Measurements from ENCODE around the gene ASPDH.

The ASPDH gene

DNA sequence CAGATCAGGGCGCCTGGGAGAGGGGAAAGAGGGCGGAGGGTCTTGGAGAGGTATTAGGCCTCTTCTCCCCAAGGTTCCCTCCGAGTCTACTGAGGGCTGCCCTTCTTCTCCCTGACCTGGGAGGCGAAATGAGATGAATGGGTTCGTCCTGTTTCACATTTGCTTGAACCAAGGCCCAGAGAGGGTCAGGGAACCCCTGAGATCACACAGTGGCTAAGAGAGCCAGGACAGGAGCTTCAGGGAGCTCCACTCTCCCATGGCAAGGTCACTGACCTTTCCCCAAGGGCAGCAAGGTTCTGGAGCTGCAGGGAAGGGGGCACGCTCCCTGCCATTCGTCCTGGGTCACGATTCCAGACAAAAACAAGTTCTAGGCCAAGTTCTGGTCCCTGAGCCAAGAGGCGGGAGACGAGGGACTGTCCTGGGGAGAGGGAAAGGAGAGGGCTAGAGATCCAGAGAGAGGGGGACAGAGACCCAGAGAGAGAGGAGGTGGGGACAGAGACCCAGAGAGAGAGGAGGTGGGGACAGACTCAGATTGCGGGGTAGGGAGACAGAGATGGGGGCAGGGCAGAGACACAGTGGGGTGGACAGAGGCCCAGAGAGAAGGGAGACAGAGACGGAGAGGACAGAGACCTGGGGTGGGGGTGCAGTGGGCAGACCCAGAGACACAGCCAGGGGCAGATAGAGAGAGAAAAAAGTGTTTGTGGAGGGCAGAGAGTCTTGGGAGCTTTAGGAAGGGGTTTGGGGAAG lies 541 bp downstream of the ASPDH start:
- no peak for DNase-seq

DNA sequence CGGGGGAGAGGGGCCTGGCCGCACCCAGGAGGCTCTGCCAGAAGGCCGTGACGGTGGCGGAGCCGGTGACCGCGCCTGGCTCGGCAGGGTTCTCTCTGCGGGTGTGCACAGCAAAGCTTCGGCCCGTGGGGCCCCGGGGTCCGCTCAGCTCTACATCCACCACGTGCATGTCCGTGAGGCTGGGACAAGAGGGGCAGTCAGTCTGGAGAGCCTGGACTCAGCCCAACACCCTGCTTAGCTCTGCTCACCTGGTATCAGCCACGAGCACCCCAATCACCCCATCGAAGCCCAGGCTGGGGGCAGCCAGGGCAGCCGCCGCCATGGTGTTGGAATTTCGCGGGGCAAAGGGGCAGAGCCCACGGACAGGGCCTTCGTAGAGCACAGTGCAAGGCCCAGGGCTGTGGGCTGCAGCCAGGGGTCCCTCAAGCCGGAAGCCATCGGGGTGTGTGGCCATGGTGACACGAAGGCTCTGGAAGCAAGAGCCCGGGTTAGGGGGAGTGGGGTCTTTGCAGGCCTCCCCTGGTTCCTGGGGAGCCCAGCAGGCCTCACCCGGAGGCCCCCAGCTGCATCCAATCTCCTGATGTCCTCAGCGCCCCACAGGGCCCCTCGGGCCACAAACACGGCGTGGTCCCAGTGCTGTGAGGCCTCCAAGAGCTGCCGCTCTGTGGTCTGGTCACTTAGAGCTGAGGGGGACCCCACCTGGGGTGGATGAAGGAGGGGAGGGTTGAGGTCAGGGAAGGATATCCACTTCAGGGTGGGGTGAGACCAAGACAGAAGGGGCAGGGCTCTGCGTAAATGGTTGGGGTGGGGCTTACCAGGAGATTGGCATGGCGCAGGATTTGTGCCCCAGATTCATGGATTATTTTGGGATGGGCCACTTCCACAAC lies 1.4 kb downstream of the ASPDH start:
- DNase-seq: no peak

DNA sequence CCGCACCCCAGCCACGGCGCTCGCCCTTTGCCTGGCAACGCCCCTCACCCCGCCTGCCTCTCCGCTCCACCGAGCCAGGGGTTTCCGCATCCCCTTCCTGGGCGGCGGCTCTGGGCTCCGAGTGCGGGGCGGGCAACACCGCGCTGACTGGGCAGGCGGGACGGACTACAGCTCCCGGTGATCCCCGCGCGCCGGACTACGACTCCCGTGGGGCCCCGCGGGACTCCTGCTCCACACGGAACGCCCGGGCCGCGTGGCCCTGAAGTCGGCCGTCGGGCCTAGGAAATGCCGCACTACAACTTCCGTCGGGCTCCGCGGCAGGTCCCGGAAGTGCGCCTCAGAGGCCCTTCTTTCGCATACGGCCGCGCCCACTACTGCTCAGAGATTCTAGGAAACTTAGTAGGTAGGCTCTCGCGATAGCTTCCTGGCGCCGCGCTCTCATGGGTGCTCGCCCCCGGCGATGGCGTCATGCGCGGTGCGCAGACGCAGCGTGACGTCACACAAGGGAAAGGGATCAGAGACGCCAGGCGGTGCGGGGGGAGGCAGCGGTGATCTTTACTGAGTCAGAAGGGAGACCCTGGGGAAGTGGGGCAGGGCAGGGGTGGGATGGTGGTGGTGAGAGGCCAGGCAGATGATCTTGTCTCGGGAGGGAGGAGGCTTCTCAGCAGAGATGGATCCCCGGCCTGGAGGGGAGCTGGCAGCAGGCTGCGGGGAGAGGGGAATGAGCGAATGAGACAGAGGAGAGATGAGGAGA lies 2.5 kb downstream of the ASPDH start, which contains the start of gene JOSD2:
JOSD2 (minus strand) TSS at position 123 of the 754 bp plus-strand sequence. CDS start 760 bp downstream, outside the sequence.
- peak; percentile 98 for DNase-seq

DNA sequence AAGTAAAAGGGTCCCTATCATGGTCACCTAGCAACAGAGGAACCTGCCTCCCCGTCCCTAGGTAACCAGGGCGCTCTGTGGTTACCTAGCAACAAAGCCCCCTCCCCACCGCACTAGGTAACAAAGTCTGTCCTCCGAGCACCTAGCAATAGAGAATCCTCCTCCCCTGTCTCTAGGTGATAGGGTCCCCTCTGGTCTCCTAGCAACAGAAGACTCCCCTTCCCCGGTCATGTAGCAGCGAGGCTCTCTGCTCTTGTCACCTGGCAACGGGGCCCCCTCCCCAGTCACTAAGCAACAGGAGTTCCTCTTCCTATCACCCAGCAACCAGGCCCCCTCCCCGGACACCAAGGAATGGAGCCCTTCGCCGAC lies 3.0 kb downstream of the ASPDH start:
- DNase-seq: no peak

DNA sequence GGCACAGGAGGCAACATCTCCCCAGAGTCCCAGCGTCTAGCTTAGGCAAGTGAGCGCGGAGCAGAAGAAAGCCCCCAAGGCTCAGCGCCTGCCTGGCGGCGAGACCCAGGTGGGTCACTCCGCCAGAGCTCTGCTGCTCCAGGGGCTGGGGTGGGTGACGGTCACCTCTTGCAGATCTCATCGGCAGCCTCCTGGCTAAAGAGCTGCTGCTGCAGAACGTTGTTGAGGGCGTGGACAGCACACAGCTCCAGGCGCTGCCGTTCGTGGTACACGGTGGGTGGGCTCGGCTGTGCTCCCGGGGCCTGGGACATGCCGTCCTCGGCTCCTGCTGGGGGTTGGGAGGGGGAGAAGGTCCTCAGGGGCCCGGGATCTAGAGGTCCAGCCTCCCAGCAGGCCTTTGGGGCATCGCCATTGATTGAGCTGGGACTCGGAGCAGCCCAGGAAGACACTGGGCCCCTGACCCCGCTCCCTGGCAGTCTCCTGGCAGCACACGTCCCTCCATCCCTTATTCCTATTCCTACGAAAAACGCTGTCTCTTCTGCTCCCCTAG lies 3.5 kb downstream of the ASPDH start:
- DNase-seq: no peak

DNA sequence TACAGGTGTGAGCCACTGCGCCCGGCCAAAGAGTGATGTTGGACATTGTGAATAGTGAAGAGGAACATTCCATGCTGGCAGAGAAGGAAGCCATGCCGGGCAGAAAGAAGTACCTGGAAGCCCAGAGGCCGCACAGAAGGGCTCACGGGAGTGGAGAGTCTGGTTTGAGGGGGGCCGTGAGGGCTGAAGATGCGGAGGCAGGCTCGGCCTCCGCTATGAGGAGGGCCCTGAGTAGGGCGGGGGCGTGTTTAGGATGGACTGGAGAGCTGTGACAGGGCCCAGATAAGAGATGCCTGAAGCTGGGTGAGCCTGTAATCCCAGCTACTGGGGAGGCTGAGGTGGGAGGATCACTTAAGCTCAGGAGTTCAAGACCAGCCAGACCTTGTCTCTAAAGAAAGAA lies 4.3 kb downstream of the ASPDH start:
- no peak for DNase-seq

DNA sequence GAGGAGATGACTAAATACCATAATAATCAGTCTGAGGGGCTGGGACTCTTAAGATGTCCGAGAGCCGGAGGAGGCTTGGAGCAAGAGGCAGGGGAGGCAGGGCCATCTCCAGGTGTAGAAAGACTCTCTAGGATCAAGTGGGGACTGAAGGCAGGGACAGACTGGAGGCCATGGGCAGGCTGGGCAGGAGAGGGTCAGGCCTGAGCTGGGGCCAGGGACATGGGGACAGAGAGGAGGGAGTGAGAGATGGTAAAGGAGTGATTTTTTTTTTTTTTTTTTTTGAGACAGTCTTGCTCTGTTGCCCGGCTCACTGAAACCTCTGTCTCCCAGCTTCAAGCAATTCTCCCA lies 4.9 kb downstream of the ASPDH start:
- DNase-seq: no peak

DNA sequence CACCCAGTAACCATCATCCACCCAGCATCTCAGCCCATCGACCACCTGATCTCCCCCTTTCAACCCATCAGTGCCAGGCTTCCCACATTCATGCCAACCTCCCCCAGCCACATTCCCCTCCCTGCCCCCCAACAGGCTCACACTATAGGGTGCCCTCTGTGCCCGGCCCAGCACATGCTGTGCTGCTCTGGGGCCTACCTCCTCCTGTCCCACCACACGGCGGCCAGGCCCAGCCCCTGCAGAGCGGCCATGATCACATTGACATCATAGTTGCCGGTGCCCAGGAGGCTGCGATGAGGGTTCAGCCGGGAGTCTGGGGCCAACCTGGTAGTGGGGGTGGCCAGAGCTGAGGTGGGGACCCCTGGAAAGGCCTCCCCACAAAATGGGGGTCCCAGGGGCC lies 6.3 kb downstream of the ASPDH start:
- DNase-seq: no peak

DNA sequence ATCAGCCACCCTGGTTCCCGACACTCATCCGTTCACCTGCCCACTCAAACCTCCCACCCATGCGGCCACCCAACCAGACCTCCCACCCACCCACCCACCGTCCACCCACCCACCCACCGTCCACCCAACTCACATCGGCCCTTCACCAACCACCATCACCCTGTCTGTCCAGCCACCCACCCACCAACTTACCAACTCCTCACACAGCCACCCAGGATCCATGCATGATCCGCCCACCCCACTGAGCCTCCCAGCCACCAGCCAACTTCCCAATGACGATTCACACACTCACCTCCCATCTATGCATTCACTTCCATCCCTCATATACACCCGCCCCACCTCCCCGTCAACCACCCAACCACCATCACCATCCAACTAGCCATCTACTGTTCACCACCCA lies 7.0 kb downstream of the ASPDH start:
- DNase-seq: no peak

DNA sequence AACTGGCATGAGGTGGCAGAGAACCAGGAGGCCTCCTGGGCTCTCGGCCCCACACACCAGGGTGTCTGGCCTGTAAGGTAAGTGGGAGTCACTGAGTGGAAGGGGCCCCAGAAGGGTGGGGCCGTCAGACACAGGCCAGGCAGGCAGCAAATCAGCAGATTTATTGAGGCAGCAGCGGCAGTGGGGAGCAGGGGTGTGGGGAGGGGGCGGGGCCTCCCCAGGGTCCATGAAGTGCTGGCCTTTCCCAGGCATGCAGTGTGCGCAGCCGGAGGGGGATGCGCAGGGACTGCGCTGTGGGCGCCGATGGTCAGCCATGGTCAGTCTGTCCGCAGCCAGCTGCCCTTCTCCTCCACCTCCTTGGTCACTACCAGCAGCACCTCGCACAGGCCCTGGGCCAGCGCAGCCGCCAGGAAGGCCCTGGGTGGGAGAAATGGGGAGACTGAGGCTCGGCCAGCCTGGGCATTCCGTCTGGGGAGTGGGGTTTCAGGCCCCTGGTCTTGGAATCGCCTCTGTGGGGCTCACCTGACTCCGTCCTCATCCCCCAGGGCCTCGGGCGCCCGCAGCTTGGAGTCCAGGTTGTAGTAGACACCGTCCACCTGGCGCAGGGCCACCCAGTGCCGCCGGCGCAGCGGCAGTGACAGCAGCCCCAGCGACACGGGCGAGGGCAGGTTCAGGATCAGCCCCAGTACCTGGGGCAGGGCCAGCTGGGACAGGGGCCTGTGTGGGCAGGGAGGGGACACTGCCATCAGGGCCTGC lies 7.7 kb downstream of the ASPDH start:
- DNase-seq: no peak

DNA sequence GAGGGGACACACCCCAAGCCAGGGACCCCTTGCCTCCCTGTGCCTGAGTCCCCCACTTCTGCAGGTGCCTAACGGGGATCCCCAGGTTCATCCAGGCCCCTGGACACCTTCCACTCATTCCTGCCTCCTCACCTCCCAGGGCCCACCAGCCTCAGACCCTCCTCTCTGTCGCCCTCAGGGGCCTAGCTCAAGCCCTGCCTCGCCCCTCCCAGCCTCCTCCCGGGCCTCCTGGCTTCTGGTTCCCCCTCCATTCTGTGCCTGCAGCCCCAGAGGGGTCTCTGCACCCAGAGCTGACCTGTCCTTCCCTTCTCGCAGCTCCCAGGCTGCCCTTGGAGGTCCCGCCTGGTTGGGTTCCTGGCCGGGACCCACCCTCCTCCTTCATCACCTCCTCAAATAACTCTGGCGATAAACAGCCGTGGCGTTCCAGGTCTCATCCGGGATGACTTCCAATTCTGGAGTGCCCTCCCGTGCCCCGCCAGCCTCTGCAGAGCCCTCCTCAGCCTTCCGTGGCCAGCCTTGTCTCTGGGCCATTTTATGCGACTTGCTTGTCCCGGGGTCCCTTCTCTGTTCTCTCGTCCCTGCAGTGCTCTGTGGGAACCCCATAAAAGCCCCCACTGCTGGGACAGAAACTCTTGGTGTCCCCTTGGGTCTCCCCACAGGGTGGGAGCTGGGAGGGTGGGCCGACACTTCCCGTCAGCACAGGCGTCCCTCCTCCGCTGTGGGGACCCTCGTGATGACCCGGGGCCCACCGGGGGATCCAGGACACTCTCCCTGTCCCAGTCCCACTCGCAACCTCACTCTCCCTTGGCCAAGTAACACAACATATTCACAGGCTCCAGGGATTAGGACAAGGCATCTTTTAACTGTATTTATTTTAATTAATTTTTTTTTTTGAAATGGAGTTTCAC lies 11.9 kb downstream of the ASPDH start:
- DNase-seq: no peak

DNA sequence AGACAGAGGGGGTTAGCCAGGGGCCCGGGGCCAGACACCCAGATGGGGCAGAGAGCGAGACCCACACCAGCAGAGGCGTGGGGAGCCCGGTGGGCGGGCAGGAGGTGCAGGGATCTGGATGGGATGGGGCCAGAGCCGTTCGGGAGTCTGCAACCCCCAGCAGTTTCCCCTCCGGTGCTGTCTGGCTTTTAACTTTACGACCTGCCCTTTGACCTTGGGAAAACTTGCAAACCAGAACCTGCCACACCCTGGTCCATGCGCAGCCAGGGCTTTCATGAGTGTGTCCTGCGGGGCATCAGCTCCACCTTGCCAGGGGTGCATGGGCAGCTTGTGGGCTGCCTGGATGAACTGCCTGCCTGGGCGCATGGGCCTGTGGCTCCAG lies 12.5 kb downstream of the ASPDH start:
- DNase-seq: no peak

DNA sequence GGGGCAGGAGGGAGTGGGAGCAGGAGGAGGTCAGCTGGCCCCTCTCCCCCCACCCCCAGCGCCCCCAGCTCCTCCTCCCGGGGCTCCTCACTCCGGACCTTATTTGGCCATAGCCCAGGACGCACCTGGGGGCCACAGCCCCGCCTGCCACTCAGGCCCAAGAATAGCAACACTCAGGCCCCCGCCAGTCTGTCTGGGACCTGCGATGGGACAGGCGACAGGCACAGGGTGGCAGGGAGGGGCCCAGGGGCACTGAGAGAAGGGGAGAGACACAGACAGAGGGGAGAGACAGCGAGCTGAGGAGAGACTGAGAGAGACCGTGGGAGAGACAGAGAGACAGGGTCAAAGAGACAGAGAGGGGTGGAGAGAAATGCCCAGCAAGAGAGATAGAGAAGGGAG lies 13.0 kb downstream of the ASPDH start:
- DNase-seq: no peak

DNA sequence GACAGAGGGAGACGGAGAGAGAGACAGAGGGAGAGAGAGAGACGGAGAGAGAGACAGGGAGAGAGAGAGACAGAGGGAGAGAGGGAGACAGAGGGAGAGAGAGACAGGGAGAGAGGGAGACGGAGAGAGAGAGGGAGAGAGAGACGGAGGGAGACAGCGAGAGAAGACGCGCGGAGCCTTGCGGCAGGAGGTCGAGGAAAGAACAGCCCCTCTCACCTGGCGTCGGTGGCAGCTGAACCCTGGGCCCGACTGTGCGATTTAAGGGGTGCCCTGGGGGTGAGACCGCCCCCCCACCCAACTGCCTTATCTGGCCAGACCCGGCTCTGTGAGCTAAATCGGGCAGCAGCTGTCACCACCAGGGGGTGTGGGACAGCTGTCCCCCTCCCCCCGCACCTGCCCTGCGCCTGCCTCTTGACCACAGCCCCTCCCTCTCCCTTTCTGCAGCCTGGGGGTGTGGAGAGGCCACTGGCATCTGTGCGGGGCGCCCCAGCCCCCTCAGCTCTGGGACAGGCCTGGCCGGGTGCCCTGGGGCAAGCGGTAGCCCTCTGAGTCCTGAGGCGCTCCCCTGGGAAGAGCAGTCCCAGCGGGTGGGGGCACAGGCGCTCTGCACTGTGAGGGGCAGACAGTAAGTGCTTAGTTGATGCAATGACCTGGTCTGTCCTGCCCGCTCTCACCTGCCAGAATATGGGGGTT lies 13.5 kb downstream of the ASPDH start:
- no peak for DNase-seq

DNA sequence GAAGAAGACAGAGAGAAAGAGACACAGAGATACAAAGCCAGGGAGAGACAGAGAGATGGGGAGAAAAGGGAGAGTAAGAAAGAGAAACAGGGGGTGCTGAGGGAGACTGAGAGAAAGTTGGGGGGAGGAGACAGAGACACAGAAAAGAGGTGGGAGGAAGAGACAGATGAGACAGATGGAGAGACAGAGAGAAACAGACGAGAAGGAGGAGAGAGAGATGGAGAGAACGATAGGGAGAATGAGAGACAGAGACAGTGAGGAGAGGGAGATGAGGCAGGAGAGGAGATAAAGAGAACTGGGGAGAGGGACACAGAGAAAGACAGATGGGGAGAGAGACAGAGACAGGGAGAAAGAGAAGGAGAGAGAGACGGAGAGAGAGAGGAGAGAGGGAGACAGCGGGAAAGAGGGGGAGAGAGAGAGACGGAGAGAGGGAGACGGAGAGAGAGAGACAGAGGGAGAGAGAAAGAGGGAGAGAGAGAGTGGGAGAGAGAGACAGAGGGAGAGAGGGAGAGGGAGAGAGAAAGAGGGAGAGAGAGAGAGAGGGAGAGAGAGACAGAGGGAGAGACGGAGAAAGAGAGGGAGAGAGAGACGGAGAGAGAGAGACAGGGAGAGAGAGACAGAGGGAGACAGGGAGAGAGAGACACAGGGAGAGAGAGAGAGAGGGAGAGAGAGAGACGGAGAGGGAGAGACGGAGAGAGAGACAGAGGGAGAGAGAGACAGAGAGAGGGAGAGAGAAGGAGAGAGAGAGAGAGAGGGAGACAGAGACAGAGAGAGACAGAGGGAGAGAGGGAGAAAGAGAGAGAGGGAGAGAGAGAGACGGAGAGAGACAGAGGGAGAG lies 15.3 kb downstream of the ASPDH start:
- no peak for DNase-seq

DNA sequence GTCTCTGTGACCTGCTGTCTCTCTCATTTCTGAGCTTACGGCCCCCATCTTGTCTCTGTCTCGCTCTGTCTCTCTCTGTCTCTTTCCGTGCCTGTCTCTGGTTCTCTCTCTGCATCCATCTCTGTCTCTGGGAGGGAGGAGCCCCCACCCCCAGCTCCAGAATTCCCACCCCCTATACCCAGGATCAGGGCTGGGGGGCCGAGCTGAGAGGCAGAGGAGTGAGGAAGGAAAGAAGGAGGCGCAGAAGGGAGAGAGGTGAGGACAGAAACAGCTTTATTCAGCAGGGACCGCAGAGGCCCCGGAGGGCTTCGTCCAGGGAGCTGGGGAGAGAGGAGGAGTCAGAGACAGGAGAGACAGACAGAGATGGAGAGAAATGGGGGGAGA lies 16.7 kb downstream of the ASPDH start:
- no peak for DNase-seq

DNA sequence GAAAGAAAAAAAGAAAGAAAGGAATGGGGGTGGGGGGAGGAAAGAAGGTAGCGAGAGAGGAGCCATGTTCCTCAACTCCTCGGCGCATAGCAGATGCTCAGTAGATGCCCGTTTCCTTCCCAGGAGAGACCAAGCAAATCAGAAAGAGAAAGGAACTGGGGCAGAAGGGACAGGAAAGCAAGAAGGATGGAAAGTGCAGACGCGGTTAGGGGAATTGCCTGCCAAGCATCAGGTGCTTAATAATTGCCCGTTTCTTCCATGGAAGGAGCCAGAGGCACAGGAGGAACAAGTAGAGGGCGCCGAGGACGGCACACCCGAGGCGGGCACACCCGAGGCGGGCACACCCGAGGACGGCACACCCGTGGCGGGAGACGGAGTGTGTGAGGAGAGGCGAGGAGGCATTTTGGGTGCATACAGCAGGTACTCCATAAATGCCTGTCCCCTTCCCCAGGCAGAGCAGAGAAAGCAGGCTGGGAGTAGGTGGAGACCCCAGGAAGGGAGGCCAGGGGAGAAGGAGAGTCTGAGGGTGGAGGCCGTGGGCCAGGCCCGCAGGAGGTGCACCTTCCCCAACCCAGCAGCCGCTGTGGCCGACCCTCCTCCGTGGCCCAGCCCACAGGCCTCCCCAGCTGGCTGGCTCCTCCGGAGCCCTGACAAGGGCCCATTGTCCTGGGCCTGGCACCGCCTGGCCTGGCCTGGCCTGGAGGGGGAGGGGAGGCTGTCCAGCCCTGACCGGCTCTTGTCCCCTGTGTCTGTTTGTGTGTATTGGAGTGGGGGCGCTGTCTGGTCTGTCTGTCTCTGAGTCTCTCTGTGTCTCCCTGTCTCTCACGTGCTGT lies 17.3 kb downstream of the ASPDH start:
- no peak for DNase-seq

DNA sequence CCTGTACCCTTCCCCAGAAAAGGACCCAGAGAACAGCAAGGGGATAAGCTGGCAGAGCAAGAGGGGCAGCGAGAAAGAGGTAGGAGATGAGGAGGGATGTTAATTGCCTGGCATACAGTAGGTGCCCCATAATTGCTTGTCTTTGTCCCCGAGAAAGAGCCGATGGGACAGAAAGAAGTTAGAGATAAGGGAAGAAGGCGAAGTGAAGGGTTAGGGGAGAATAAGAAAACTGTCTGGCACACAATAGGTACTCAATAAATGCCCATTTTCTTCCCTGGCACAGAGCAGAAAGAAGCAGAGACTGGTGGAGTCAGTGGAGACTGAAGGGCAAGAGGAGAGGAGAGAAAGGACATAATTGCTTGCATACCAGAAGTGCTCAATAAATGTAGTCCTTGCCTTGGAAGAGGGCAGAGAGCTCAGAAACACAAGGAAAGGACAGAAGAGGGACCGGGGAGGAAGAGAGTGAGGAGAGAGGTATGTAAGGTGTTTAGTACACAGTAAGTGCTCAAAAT lies 18.6 kb downstream of the ASPDH start:
- DNase-seq: no peak

All from stimulated activated naive CD4-positive, alpha-beta T cell treated with Interleukin-2 at 50 U/mL for 16 hours (primary cell).